Prostate gland (tissue), 2 donors: Measurements from ENCODE around the gene SPAG4.

Experiments
- POLR2AphosphoS5 ChIP-seq: sonication (generic); formaldehyde crosslinking; IDR thresholded peaks from one replicate; pipeline ENCODE4 v1.6.1; 2017; ENCODE audit warnings: antibody characterized with exemption
- TF ChIP-seq, protein P1 (sequence below), 4 experiments: fragments of 200-600 bp in 2 of 4; fragments of 450-650 bp in 2 of 4; sonication (generic) in 2 of 4; IDR thresholded peaks; 1 replicate in 3 of 4; 2 replicates in 1 of 4; pipeline ENCODE4 v1.5.1; 2016 to 2019; ENCODE audit warnings: antibody characterized with exemption in 4 of 4, mild to moderate bottlenecking in 2 of 4, moderate library complexity in 2 of 4

DNA sequence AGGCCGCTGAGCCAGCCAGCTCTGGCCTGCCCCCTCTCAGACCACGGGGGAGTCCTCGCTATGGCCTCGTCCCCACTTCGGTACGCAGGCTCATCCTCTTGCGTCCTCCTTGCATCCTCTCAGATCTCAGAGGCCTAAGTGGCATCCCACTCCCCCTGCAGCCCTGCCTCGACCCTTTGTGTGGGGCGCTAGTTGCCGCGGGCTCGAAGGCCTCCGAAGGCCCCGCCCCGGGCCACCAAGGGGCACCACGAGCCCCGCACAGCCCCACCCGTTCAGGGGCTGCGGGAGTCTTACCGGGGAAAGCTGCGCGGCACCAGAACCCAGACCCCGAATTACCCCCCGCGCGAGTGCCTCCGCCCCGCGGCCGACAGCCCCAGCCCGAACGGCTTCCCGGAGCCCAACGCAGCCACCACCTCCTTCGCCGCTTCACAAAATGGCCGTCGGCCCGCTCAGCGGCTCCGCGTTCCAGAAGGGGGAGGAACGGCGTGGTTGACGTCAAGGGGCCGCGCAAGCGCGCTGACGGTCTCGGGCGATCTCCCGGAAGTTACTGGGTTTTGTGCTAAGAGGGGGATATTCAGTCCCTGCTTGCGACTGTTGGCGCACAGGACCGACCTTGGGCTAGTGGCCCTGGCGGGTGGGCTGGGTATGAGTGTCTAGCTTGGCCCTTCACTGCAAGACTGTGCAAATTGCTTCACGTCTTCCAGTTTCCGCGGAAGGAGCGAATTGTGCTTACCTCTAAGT, 49.0 kb downstream of the SPAG4 start, which contains the start of the genes CPNE1 and RBM12:
- TF ChIP-seq, protein P1, sequence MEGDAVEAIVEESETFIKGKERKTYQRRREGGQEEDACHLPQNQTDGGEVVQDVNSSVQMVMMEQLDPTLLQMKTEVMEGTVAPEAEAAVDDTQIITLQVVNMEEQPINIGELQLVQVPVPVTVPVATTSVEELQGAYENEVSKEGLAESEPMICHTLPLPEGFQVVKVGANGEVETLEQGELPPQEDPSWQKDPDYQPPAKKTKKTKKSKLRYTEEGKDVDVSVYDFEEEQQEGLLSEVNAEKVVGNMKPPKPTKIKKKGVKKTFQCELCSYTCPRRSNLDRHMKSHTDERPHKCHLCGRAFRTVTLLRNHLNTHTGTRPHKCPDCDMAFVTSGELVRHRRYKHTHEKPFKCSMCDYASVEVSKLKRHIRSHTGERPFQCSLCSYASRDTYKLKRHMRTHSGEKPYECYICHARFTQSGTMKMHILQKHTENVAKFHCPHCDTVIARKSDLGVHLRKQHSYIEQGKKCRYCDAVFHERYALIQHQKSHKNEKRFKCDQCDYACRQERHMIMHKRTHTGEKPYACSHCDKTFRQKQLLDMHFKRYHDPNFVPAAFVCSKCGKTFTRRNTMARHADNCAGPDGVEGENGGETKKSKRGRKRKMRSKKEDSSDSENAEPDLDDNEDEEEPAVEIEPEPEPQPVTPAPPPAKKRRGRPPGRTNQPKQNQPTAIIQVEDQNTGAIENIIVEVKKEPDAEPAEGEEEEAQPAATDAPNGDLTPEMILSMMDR (IDR thresholded peaks at IDR 0.05) = peak in 2 of 4 experiments; percentile 4 to 27
- TF ChIP-seq POLR2AphosphoS5 = peak; percentile 99
